Tibial nerve (tissue), 4 donors: Measurements from ENCODE around the gene CAMKK2.

Source experiments
- CTCF ChIP-seq, 5 experiments: fragments of 200-600 bp in 3 of 5; fragments of 450-650 bp in 2 of 5; sonication (generic) in 3 of 5; IDR thresholded peaks; one replicate each; pipeline ENCODE4 v1.5.1; 2016 to 2019; ENCODE audit warnings: antibody characterized with exemption in 5 of 5, mild to moderate bottlenecking in 3 of 5, moderate library complexity in 2 of 5
- EP300 ChIP-seq, 2 donors: sonication (generic); formaldehyde crosslinking; IDR thresholded peaks; one replicate each; pipeline ENCODE4 v1.6.1; 2017; ENCODE audit warnings: antibody characterized with exemption in 2 of 2, mild to moderate bottlenecking in 1 of 2
- POLR2A ChIP-seq, 2 donors: fragments of 450-650 bp; IDR thresholded peaks; one replicate each; pipeline ENCODE4 v1.6.1; 2017; ENCODE audit warnings: antibody characterized with exemption in 2 of 2, mild to moderate bottlenecking in 2 of 2, moderate library complexity in 2 of 2

GRCh38 chr12:121217063-121217462 is 79.4 kb downstream of the CAMKK2 start:
- no peak for TF ChIP-seq EP300 (IDR thresholded peaks at IDR 0.05)
- TF ChIP-seq CTCF (IDR thresholded peaks at IDR 0.05), result no peak
- no peak for TF ChIP-seq POLR2A (IDR thresholded peaks at IDR 0.05)
